Middle frontal gyrus (tissue), 1 donor: Measurements from ENCODE around the gene SPATA20.

Experiments used
- DNase-seq: peaks from one replicate; pipeline ENCODE4 v3.0.0-alpha.2; 2015; ENCODE audit warnings: low spot score; ENCODE audit errors: extremely low spot score

The SPATA20 gene

GRCh38 chr17:50547035-50547735 lies at the start of gene SPATA20:
SPATA20 (plus strand) TSS chr17:50547174; CDS start chr17:50547209, 35 bp downstream.
- peak; percentile 81 for DNase-seq

- DNase-seq: no peak
These were observed 48.7 kb upstream of the SPATA20 start for GRCh38 chr17:50498021-50498874.

GRCh38 chr17:50499270-50499669 lies 47.7 kb upstream of the SPATA20 start:
- DNase-seq: no peak

DNA sequence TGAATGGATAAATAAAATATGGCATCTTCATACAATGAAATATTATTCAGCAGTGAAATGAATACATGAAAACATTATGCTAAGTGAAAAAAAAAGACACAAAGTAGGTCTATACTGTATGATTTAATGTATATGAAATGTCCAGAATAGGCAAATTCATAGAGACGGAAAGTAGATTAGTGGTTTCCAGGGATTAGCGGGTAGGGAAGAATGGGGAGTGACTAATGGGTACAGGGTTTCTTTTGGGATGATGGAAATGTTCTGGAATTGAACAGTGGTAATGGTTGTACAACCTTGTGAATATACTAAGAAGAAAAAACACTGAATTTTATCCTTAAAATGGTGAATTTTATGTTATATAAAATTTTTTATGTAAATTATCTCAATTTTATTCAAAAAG lies 47.3 kb upstream of the SPATA20 start:
- DNase-seq: no peak

DNA sequence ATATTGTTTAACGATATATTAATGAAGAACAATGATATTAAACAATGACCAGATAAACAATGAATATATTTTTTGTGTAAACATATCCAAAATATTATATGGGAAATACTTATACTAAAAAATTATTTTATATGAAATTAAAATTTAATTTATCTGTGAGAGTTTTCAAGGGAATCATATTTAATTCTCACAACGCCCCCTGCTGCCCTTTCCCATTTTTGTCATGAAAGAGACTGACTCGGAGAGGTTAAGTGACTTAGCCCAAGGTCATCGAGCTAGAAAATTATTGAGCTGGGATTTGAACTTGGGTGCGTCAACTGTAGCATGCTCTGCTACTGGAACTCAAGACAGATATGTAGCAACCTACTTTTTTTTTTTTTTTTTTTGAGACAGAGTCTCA lies 45.9 kb upstream of the SPATA20 start:
- no peak for DNase-seq

DNA sequence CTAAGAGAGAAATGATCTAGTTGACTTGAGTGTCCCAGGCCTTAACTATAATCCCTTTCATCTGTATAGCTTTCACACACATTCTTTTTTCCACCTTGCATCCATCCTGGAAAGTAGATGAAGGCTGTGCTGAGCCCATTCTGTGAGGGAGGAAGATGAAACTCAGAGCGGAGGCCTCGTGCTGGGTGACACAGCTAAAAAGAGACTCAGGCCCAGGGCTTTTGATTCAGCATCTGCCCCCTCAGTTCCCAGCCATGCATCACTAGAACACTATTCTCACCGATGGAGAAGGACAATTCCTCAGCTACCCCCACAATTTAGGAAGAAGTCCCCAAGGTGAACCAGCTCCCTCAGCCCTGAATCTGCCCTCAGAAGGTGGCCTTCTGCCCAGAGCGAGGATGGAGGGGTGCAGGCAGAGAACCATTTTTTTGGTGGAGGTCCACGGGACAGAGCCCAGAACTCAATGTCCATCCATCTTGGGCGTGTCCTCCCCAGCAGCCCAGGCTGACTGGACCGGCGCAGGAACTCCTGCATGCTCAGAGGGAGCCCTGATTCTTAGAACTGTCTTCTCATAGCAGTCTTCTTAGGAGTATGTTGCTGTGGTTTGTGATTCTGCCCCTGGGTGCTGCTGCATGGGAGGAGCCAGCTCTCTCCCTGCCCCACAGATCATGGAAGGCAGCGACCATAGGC lies 44.5 kb upstream of the SPATA20 start:
- DNase-seq: no peak

DNA sequence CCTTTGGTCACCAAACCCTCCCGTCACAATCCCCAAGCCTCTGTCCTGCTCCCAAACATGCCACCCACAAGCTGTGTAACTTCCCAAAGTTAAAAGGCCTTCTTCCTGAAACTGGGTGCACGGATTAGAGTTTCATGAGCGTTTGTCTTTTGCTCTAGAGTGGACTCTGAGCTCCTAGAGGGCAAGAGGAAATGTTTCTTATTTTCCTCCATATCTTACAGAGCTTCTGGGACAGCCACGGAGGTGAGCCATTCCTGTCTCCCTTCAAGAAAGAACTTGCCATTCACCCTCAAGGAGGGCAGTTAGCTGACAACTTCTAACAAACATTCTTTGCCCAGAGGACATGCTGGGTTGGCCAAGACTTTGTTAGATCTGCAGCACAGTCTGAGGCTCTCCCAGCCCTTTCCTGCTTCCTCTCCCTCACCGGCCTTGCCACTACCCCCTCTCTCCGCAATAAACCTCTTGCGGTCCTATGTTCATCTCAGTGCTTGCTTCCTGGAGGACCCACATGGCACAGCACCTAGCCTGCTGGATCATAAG lies 41.3 kb upstream of the SPATA20 start:
- no peak for DNase-seq

- no peak for DNase-seq
These were observed 40.7 kb upstream of the SPATA20 start for GRCh38 chr17:50506298-50506697.

- peak; percentile 59 for DNase-seq
These were observed 39.0 kb upstream of the SPATA20 start, which contains the start of gene MYCBPAP for GRCh38 chr17:50507871-50508572. MYCBPAP (plus strand) TSS chr17:50508439; CDS start chr17:50508675, 236 bp downstream.

GRCh38 chr17:50508573-50509460 lies 38.2 kb upstream of the SPATA20 start:
- no peak for DNase-seq

DNA sequence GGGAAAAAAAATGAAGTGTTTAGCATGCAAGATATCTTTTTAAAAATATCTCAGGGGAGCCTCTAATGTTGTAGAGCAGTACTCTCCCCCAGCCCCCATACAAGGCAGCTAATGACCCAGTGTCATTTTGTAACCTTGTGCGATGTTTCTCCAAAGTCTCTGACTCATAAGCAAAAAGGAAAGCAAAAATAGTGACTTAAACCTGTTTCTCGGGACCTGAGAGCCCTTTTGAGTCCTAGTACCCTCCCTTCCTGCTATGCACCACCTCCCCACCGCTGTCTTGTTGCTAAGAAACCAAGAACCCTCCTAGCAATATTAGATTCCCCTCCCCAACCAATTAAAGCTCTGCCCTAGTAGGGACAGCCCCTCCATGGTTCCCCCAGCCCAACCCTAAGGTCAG lies 35.9 kb upstream of the SPATA20 start:
- DNase-seq: no peak

DNA sequence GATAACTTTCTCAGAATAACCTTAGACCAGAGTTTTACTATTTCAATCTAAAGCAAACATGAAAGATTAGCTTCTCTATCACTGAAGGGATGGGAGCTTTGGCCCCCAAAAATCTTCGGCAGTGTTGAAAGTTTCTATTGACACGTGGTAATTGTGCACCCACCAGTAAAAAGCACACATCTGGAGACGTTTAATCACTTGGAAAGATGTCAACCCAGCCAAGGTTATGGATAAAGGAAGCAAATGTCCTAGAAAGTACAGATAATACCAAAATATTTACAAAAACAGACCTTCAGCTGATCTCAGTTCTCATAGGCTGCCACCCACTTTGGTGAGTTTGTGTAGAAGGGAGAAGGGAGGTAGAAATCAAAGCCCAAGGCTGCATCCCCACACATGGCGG lies 33.5 kb upstream of the SPATA20 start:
- no peak for DNase-seq

DNA sequence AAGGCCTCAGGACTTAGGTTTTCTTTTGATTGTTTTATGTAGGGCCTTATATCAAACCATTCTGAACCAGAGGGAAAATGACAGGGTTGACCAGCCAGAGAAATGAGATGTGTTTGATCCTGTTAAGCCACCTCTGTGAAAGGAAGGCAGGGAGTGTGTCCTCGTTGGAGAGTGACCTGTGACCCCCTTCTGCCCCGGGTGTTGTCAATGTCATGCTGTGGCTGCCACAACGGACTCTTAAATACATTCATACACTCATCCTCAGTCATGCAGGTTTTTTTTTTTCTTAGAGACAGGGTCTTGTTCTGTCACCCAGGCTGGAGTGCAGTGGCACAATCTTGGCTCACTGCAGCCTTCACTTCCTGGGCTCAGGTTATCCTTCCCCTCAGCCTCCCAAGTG lies 32.6 kb upstream of the SPATA20 start:
- no peak for DNase-seq

- no peak for DNase-seq
These were observed 31.9 kb upstream of the SPATA20 start for GRCh38 chr17:50514936-50515702.

- no peak for DNase-seq
These were observed 30.0 kb upstream of the SPATA20 start for GRCh38 chr17:50517011-50517410.

DNA sequence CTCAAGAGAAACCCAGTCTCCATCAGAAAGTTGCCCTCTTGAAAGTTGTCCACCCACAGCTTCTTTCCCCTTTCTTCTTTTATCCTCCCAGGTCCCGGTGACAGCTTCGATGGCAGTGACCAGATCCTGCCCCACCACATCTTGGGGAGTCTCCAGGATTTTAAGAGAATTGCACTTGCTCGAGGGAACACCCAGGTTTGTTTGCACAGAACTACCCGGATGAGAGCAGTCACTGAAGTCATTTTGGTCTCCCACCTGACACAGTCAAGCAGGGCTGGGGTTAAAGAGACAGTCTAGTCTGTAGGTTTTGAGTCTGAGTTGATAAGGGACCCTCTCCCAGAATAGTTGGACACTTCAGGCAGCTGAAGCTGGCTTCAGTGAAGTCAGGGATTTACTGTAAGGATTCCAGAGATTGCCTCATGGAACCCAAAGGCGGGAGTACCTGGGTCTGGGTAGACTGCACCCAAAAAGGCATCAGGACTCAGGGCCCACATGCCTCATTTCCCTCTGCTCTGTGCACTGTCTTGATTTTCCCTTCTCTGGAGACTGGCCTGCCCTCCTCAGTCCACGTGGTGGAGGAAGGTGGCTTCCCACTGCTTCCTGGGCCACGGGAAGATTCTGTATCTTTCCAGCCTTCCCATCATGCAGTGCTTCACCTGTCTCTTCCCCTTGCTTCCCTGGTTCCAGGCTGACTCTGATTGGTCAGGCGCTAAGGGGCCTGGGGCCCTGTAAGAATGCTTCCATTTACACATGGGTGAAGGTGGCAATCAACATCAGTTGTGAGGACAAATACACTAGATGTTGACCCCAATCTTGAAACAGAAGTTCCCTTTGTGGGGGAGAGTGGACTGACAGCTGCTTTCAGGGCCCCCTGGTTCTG lies 29.2 kb upstream of the SPATA20 start:
- no peak for DNase-seq

DNA sequence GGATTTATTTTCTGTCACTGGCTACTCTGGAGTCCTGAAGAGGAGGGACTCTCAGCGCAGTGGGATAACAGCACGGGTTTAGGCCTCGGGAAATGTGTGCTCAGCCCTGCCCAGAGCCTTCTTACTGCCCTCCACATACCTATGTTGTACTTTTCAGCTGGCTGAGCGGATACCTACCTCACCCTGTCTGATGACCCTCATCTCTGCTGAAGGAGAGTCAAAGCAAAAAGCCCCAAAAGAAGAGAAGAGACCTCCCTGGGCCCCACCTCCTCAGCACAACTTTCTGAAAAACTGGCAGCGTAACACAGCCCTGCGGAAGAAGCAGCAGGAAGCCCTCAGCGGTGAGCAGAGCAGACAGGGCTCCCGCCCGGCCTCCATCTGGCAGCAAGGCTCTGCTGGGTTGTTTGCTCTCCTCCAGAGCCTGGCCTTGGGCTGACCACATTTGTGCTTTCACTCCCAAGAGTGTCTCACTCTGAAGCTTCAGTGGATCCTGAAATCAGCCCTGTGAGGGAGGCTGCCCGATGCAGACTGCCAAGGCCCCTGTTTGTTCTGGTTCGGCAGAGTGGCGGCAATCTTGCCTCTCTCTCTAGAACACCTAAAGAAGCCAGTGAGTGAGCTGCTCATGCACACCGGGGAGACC lies 28.5 kb upstream of the SPATA20 start:
- DNase-seq: no peak
